NCI-H1930 (cell line): Measurements from ENCODE around the gene SLC39A11.
A peak's percentile ranks its signal among the peaks of the same experiment; 100 is the strongest.

Source experiments
- DNase-seq, 2 experiments: peaks; one replicate each; lab custom pipeline; 2025; lab: John Stamatoyannopoulos, UW

Gene SLC39A11

DNA sequence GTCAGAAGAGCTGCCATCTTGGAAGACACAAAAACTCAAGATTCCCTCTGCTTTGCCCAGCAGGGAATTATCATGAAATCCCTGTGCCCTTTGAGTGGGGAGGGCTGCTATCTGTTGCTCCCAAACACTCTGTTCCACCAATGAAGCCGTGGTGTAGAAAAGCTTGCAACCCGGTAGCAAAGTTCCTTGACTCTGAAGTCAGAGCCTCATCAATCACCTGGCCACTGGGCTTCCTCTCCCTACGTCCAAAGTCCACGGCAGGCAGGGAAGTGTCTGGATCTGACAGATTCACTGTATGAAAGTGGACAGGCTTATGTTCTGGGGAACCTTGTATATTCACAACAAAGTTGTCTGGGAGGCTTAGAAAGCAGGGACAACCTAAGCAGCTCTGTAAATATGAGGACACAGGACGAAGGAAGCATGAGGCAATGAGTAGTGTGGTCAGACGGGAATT lies 343.3 kb downstream of the SLC39A11 start:
- no peak for DNase-seq

DNA sequence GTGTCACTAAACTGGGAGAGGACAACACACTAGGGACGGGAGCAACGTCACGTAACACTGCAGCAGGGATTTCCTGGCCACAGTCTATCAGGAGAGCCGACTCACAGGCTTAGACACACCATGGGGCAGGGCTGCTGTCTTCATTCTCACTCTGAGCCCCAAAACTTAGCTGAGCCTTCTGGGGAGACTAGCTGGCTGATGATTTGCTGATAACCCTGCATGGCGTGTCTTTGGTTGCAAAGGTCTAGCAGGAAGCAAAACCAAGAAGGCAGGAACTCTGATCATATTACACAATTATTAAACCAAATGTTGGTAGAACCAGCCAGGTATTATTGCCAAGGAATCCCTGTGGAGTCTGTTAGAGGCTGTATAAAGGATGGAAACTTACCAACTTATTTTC lies 345.0 kb downstream of the SLC39A11 start:
- no peak for DNase-seq

DNA sequence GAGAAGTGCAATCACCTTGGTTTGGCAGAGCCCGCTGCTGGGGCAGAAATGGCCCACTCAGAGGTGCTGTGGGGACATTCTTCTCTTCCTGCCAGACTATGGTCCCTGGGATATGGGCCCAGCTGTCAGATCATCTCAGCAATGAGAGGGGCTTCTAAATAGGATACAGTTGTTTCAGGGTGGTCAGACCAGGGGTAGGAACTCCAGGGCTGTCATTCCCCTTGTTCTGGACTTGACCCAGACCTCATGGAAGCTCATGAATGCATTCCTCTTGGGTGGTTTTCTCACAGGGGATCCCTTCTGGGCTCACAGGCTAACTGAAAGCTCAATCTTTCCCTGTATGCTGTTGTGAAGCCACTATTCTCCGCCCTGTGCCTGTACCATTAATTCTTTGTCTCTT lies 347.2 kb downstream of the SLC39A11 start:
- DNase-seq = no peak

DNA sequence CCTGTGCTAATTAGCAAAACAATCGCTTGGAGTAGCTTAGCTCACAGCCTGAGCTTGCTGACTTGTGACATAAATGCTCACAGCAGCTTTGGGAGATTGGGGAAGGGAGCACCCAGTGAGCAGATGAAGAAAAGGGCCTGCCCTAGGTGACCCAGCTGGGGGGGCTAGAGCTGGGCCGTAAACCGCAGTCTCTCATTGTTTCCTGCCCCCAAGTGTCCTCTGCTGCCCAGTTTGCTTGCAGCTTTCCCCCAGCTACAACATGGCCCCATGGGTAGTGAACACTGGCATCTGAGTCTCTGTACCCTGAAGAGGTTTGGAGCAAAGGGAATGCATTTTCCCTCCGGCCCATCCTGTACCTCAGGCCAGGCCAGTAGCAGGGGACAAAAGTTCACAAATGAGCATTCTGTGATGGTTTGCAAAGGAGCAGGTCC lies 349.4 kb downstream of the SLC39A11 start:
- DNase-seq = no peak

DNA sequence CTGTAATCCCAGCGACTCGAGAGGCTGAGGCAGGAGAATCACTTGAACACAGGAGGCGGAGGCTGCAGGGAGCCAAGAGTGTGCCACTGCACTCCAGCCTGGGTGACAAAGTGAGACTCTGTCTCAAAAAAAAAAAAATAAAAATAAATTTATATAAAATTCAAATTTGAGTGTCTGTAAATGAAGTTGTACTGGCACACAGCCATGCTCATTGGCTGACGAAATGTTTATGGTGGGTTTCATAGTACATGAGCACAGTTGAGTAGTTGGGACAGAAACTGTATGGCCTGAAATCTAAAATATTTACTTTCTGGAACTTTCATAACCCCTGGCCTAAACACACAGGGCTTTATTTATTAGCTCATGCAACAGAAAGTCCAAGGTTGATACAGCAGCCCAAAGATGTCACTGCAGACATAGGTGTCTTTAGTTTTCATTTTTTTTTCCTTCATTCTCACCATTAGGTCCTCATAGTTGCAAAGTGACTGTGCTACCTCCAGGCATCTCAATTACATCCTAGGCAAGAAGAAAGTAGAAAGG lies 355.3 kb downstream of the SLC39A11 start:
- no peak for DNase-seq

DNA sequence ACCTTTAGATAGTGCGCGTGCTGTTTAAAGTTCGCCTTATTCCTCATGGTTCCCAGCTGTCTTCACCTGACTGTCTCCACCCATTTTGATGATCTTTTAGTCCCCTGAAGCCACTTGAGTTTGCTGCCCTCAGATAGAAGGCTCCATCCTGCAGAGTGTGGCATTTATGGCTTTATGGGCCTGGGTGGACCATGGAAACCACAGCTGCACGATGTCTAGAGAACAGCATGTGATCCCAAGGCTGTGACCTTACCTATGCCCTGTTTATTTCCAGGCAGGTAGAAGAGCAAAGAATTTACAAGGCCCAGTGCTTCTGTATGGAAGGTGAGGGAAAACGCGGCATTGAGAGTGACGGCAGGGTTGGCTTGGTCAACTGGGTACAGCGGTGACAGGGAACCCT lies 356.9 kb downstream of the SLC39A11 start:
- no peak for DNase-seq

DNA sequence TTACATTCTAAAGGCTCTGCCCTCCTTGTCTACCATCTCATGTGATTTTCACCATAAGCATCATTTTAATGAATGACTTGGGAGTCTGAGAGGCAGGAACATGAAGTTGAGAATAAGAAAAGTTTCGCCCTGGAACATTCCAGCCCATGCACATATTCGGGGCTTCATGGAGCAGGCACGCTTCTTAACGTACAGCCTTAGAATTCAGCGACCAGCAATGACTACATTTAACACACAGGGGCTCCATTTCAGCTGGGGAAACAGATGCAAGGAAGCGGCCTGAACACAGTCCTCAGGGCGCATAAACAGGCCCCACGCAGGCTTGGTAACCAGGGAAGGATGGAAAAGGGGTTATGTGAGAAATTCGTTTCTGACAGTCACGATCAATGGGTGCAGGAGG lies 357.4 kb downstream of the SLC39A11 start:
- no peak for DNase-seq

DNA sequence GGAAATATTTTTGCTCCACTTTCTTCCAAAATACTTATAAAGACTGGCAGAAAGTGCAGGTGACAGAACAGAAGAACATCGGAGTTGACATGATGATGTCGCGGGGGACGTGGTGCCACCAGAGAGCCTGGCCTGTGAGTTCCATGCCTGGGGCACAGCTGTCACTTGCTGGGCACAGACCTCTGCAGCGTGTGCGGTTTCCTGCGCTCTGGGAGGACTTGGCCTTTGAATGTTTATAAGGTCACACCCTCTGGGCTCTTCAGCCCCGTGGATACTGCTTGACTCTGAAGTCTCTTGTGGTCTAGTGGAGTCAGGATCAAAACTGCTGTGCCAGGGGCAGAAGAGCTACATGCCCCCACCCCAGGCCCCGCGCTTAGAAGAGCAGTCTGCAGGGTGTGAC lies 357.9 kb downstream of the SLC39A11 start:
- no peak for DNase-seq

DNA sequence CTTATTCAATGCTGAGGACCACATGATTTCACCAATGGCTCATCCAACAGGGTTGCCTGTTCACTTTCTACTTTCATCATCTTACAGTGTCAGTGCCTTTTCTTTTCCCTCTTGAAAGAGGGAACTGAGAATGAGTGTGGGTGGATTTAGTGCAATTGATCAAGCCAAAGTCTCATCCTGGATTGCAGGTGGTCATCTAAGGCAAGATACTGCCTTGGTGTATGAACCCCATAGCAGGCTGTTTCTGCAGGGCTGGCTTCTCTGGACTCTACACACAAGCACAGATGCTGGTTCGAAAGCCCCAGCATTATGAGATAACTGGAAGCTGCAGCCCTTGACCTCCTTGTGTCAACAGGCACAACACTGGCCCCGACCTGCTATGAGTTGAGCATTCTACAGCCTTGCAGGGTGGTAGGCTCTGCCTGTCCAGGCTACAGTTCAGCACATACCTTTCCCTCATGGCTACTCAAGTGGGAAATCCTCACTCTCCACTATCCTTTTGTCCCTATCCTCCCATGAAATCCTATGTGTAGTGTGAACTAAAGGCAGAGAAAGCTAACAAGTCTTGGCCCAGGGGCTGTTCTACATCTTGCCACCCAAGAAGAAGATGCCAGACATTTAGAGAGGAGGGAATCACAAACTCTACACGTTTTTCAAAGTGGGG lies 358.7 kb downstream of the SLC39A11 start:
- DNase-seq = no peak

DNA sequence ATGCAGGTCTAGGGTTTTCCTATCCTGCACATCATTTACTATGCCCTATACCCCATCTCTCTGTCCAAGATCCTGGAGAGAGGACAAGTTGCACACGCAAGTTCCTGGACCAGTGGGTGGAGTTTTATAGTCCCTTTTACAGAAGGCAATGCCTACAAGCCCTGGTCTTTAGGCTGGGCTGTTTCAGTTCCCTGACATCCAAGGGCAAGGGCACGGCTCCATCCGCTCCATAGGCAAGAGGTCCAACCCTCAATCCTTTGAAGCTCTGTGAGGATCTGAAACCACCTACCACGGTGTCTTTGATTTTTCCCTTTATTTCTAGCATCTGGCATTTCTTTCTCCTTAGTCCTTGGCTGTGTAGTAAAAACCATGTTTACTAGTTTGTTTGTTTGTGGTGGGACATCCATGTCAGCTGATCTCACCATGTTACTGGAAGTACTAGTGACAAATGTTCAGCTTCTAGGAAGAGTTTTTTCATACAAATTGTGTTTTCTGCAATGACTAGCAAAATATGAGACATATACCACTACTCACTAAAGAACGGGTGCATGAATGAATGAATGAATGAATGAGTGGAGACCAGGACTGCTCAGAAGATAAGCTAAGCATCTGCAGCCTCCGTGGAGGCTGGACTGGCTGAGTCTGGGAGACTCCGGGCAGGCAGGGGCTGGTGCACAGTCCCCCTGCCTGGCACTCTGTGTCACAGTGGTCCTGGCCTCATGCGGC lies 359.4 kb downstream of the SLC39A11 start:
- DNase-seq = no peak

DNA sequence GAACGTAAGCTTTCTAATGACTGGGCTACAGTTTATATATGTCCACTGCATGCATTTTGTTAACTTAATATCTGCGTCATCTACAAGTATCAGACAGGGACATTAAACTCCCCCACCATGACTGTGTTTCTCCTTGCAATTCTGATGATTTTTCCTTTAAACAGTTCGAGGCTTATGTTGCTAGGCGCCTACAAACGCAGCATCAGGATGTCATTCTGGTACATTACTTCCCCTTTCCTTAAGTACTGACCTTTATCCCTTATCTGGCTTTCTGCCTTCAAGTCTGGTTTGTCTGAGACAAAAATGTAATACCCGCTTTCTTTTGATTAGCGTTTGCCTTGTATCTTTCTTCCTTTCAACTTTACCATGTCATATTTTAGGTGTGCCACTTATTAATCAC lies 362.4 kb downstream of the SLC39A11 start:
- no peak for DNase-seq

DNA sequence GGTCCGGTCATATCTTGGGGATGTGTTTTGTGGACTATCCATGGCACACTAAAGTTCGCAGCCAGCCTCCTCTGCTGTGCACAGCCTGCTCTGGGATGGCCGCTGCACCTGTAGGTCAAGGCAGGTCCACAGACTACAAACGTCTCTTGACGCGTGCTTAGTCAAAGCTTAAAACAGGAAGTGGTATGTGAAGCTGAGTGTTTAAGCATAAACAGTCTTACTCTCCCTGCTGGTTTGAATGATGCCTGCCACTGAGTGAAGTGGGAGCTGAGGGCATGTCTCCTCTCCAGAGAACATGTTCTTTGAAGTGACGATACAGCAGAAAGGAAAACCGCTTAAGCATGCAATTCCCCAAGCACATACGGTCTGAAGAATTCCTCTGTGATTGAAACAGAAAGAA lies 365.6 kb downstream of the SLC39A11 start:
- DNase-seq = no peak

DNA sequence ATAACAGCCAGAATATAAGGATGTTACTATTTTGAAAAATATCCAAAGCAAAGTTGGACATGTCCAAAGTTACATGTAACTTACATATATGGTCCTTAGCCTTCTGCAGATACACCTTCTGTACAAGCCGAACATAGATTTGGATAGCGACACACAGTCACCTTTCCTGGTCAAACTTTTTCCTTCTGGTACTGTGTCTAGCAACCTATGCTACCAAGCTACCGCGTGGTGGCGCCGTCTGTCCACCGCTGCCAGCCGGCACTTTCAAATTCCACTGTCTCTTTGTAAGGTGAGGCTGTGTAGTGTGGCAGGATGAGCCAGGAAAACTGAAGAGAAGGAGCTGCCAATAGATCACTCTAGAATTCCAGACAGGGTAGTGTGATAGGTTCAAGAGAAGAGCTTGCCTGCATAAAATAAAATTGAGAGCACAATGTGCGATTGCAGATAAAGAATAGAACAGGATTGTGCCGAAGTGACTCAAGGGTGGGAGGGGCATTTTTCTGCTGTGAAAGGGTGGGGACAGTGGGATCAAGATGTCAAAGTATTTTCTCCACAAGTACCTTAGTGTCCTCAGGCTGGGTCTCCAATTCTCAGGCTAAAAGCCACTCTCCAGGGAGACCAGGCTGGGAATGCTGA lies 366.9 kb downstream of the SLC39A11 start:
- DNase-seq = peak; percentile 18 to 64

DNA sequence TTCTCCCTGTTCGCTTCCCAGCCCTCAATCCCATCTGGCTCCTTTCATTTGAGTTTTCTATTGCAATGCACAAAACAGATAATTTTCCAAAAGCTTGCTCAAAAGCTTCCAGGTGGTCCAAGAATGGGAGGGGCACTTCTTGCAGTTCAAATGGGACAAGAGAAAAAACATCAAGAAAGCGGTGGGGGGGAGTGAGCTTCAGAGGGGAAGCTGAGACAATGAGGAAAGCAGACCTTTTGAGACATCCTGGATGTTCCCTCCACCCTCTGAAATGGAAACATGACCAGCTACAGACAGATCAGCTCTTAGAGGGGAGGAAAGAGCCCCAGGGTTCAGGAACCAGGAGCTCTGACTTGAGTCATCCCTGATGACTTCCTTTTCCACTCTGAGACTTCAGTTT lies 368.2 kb downstream of the SLC39A11 start:
- DNase-seq = no peak

DNA sequence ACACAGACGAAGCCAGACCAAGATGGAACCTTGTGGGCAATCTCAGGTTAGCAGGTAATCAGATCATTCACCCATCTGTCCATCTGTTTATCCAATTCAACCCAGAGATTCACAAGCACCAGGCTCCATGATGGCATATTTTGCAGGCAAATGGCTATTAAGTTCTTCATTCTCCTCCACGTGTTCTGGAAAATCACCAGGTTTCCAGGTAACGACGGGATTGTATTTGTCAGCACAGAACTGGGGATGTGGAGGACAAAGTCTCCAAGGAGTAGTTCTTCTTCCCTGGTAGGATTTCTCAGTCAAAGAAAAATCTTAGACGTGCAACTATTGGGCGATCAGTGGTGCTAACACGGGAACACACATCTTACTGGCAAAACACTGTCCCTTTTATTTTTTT lies 368.8 kb downstream of the SLC39A11 start:
- no peak for DNase-seq

DNA sequence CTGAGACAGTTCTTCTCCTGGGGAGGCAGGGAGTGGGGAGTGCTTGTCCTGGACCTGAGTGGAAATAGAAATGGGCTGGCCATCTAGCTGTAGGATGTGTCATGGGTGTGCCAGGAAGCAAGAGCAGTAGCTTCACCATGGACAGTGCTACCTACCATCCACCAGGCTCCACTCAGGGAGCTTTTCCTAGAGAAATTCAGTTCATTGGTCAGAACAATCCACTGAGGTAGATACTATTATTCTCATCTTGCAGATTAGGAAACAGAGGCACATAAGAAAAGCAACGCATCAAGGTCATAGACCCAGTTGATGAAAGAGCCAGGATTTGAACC lies 372.0 kb downstream of the SLC39A11 start:
- no peak for DNase-seq

DNA sequence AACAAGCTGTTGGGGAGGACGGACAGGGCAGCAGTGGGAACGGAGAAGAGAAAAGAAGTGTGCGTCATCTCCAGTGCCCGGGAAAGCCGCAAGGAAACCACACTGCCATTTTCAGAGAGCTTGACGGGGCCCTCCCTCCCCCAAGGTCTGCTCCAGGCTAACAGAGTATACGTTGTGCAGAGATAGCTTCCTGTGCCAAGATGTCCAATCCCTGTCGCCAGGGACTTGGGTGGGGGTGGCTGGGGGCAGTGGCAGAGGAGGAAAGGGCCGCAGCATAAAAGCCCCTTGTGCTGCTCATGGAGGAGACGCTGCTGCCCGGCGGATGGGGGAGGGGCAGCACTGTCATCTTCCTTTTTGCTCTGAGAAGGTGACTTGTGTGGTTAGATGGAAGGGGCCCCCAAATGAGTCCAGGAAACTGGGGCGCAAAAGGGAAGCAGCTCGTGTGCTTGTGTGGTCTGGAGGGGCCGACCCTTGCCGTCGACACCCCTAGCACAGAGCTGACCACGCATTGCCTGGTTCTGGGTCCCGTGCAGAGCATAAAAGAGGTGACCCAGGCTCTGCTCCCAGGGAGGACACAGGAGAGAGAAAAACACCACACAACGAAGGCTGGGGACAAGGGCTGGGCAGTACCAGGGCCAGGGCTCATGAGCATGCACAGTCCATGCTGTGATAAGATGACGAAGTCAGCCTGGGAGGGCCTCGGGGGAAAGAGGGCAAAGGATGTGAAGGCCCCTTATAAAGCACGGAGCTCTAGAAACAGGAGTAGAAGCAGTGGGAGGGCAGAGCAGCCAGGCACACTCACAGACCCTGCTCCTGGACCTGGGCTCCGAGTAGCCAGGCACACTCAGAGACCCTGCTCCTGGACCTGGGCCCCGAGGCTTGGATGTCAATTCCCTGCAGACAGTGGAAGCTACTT lies 372.7 kb downstream of the SLC39A11 start:
- DNase-seq = no peak

DNA sequence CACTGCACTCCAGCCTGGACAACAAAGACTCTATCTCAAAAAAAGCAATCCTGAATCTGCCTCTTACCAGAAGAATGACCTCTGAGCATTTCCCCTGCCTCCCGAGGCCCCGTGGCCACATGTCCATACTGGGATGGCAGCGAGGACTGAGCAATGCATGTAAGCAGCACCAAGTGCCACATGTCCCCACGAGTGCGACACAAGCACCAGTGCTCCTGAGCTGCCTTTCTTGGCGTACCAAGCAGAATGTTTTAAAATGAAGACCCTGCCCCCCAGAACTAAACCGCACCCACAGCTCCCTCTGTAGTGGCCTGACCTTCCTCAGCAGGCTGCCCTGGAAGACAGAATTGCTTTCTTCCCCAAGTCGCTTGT lies 373.3 kb downstream of the SLC39A11 start:
- DNase-seq = no peak

DNA sequence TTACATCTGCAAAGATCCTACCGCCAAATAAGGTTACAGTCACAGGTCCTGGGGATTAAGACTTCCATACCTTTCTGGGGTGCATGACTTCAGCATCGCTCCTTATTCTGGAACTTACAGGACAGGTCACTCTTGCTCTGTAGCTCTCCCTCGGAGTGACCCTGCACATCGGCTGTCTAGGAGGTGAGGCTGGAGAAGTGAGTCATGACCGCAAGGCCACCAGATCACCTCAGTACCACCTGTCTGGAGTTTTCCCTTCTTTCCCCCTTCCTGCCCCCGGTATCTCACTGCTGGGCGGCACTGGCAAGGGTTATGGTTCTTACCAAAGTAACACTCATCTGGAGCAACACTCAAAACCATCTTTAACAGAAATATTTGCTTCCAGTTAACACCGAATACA lies 374.8 kb downstream of the SLC39A11 start:
- no peak for DNase-seq

DNA sequence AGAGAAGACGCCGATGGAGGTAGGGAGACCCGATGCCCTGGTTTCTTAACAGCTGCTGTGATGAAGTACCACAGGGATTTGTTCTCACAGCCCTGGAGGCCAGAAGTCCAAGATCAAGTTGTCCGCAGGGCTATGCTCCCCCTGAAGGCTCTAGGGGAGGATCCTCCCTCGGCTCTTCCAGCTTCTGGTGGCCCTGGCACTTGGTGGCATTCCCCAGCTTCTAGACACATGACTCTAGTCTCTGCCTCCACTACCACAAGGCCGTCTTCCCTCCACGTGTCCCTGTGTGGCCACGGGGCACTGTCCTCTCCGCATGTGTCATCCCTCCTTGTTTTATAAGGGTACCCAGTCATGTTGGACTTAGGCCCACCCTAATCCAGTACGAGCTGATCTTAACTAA lies 375.2 kb downstream of the SLC39A11 start:
- DNase-seq = no peak

DNA sequence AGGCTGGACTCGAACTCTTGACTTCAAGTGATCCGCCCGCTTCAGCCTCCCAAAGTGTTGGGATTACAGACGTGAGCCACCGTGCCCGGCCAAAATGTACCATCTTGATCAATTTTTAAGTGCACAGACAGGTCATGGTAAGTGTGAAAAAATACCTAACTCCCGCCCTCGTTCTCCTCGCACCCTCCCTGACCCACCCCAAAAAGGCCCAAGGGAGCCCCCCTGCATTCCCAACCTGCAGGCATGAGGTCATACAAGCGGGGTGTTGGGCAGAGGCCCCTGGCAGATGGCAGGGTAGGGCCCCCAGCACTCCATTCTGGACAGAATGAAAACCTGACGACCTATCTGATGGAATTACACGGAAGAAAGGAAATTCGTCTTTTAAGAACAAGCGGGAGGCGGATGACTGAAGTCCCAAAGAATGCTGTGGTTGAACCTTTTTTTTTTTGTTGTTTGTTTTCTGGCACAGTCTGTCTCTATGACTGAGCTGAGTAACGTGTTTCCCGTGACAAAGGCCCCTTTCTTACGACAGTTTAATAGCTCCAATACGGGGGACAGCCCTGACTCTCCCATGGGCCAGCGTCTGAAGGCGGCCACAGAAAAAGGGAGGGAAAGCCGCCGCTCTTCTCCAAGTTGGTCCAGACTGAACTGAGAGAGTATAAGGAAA lies 376.4 kb downstream of the SLC39A11 start:
- no peak for DNase-seq
